Stimulated activated CD4-positive, alpha-beta T cell treated with anti-CD3 and anti-CD28 coated beads, Interleukin-12 subunit alpha, Interleukin-12 subunit beta, amount 100 ng/mL, for 48 hours (primary cell): Measurements from ENCODE around the gene ACER2.
"Not testable (repeated sequence)": the region's sequence is repeated elsewhere in the genome, so short reads cannot be mapped to it uniquely, and the experiment has no call there.

ENCODE experiments used
- DNase-seq, 3 donors: peaks; one replicate each; pipeline ENCODE4 v3.0.0-alpha.2; 2020; ENCODE audit warnings: low read depth in 2 of 3, low spot score in 1 of 3

ACER2 gene

GRCh38 chr9:19408693-19409400 lies at the start of gene ACER2:
Gene ACER2, plus strand, starts transcription at chr9:19409009. Its CDS starts 76 bp downstream, at chr9:19409085.
- peak; percentile 87 to 96 (median 92) for DNase-seq

GRCh38 chr9:19369107-19369506 lies 39.7 kb upstream of the ACER2 start:
- no peak for DNase-seq

- DNase-seq = no peak
Measured at GRCh38 chr9:19371942-19372341, 36.9 kb upstream of the ACER2 start.

GRCh38 chr9:19372567-19372966 lies 36.2 kb upstream of the ACER2 start:
- no peak for DNase-seq

- DNase-seq = no peak
Measured at GRCh38 chr9:19373527-19373926, 35.3 kb upstream of the ACER2 start.

- DNase-seq = no peak
Measured at GRCh38 chr9:19375538-19375937, 33.3 kb upstream of the ACER2 start.

GRCh38 chr9:19376931-19377330 lies 31.9 kb upstream of the ACER2 start:
- DNase-seq = no peak

GRCh38 chr9:19378164-19378563 lies 30.6 kb upstream of the ACER2 start:
- DNase-seq = no peak

GRCh38 chr9:19378647-19379046 lies 30.2 kb upstream of the ACER2 start:
- no peak for DNase-seq

GRCh38 chr9:19379283-19379682 lies 29.5 kb upstream of the ACER2 start:
- DNase-seq = no peak

- DNase-seq = peak in 1 of 3 donors; percentile 20
Measured at GRCh38 chr9:19379697-19380046, 29.1 kb upstream of the ACER2 start.

- DNase-seq = no peak
Measured at GRCh38 chr9:19380826-19381075, 28.1 kb upstream of the ACER2 start.

- no peak for DNase-seq
Measured at GRCh38 chr9:19381656-19382055, 27.2 kb upstream of the ACER2 start.

- DNase-seq = not testable (repeated sequence)
Measured at GRCh38 chr9:19385212-19385611, 23.6 kb upstream of the ACER2 start.

- DNase-seq = no peak
Measured at GRCh38 chr9:19385786-19386501, 22.9 kb upstream of the ACER2 start.

- DNase-seq = no peak
Measured at GRCh38 chr9:19386502-19387044, 22.2 kb upstream of the ACER2 start.

GRCh38 chr9:19387317-19387716 lies 21.5 kb upstream of the ACER2 start:
- DNase-seq = no peak

GRCh38 chr9:19389539-19389938 lies 19.3 kb upstream of the ACER2 start:
- not testable (repeated sequence) for DNase-seq

- DNase-seq = no peak
Measured at GRCh38 chr9:19397845-19398244, 11.0 kb upstream of the ACER2 start.

- not testable (repeated sequence) for DNase-seq
Measured at GRCh38 chr9:19403231-19403630, 5.6 kb upstream of the ACER2 start.

- no peak for DNase-seq
Measured at GRCh38 chr9:19404283-19405075, 4.3 kb upstream of the ACER2 start.

GRCh38 chr9:19405771-19406170 lies 3.0 kb upstream of the ACER2 start:
- no peak for DNase-seq
